HepG2 (cell line): ENCODE measurements around the gene ST6GALNAC2. TPM values are rescaled to one million over a fixed set of nuclear protein-coding genes. Genes with fewer than 3 reads are reported as not detected.

Source experiments
- ATAC-seq: fragments of 200-7000 bp; cut with Tn5 transposase; 3 replicates; pipeline ENCODE4 v1.9.1; 2020; ENCODE audit warnings: mild to moderate bottlenecking, moderate library complexity
- BruUV-seq: library from RNA; stranded (reverse); fragments of 400-500 nt; replicated peaks from 2 replicates; lab custom pipeline; 2021; lab: Mats Ljungman, UMichigan
- CTCF ChIA-PET: fragments of 300-600 bp; formaldehyde crosslinking; extraction: SDS; loops from one replicate; lab custom pipeline; 2021; ENCODE audit warnings: low total read pairs, inconsistent platforms, low intra/inter-chr PET ratio; lab: Yijun Ruan, JAX
- POLR2A ChIA-PET: fragments of 350-600 bp; sonication (Branson Sonifier 250); formaldehyde crosslinking; loops from one replicate; lab custom pipeline; 2020; ENCODE audit warnings: antibody characterized with exemption, inconsistent platforms; lab: Yijun Ruan, JAX
- DNase-seq: peaks from one replicate; pipeline ENCODE4 v3.0.0-alpha.2; 2015; ENCODE audit warnings: low spot score
- FAIRE-seq: peaks from 3 replicates; lab custom pipeline; 2011; peaks lifted over from hg19 to GRCh38; lab: Jason Lieb, UNC
- H2AFZ ChIP-seq: one replicate; pipeline ENCODE4 v1.6.1; 2011; ENCODE audit warnings: low read length, inconsistent platforms
- H3K27ac ChIP-seq: fragments of 300-600 bp; 3 replicates; pipeline ENCODE4 v1.8.0; 2011; ENCODE audit warnings: mixed run types, mild to moderate bottlenecking, mixed read lengths, low read length, inconsistent platforms; ENCODE audit not compliant: insufficient read depth; ENCODE audit errors: extremely low read length
- H3K27me3 ChIP-seq, 2 experiments: fragments of 200-600 bp in 1 of 2; 2 replicates in 1 of 2; 3 replicates in 1 of 2; pipeline versions ENCODE4 v1.6.0 to v1.8.0; 2011; ENCODE audit warnings: low read length in 2 of 2, mild to moderate bottlenecking in 2 of 2, moderate library complexity in 2 of 2, inconsistent platforms in 1 of 2; ENCODE audit not compliant: insufficient read depth in 2 of 2, control insufficient read depth in 1 of 2
- H3K36me3 ChIP-seq, 2 experiments: fragments of 200-600 bp in 1 of 2; replicated peaks in 1 of 2; 2 replicates in 1 of 2; 3 replicates in 1 of 2; pipeline versions ENCODE4 v1.5.1 to v1.8.0; 2011; ENCODE audit warnings: low read length in 2 of 2, inconsistent platforms in 1 of 2; ENCODE audit not compliant: insufficient read depth in 2 of 2, control insufficient read depth in 1 of 2
- H3K4me1 ChIP-seq: 2 replicates; pipeline ENCODE4 v1.5.1; 2012; ENCODE audit warnings: low read length, inconsistent platforms; ENCODE audit not compliant: insufficient read depth
- H3K4me2 ChIP-seq: 2 replicates; pipeline ENCODE4 v1.6.0; 2011; ENCODE audit warnings: low read depth, low read length, inconsistent platforms
- H3K4me3 ChIP-seq, 3 experiments: fragments of 200-600 bp in 1 of 3; sonication (generic), shearing (Covaris generic) in 1 of 3; replicated peaks in 1 of 3; 2 replicates each; pipeline ENCODE4 v1.5.1; 2011 to 2016; ENCODE audit warnings: low read length in 3 of 3, inconsistent platforms in 2 of 3, low read depth in 2 of 3, mild to moderate bottlenecking in 2 of 3, control low read depth in 1 of 3, mixed read lengths in 1 of 3; ENCODE audit not compliant: insufficient read depth in 1 of 3
- H3K79me2 ChIP-seq: one replicate; pipeline ENCODE4 v1.6.1; 2011; ENCODE audit warnings: low read length, inconsistent platforms; ENCODE audit not compliant: insufficient read depth
- H3K9ac ChIP-seq: 2 replicates; pipeline ENCODE4 v1.6.0; 2011; ENCODE audit warnings: mild to moderate bottlenecking, low read depth, low read length, inconsistent platforms; ENCODE audit not compliant: insufficient read depth
- H3K9me3 ChIP-seq: 2 replicates; pipeline ENCODE4 v1.5.1; 2012; ENCODE audit warnings: mild to moderate bottlenecking, low read length
- H4K20me1 ChIP-seq: 2 replicates; pipeline ENCODE4 v1.6.0; 2011; ENCODE audit warnings: inconsistent platforms, mild to moderate bottlenecking, low read length, moderate library complexity; ENCODE audit not compliant: insufficient read depth
- FOXC1 ChIP-seq: sonication (generic); formaldehyde crosslinking; IDR thresholded peaks from 2 replicates; pipeline ENCODE4 v1.8.0; 2022; ENCODE audit warnings: mild to moderate bottlenecking, missing genetic modification reagents, borderline replicate concordance
- FOXK2 ChIP-seq: fragments of 450-650 bp; IDR thresholded peaks from 2 replicates; pipeline ENCODE4 v1.6.1; 2016
- FOXM1 ChIP-seq: sonication (generic); formaldehyde crosslinking; IDR thresholded peaks from 2 replicates; pipeline ENCODE4 v1.5.0; 2020; ENCODE audit warnings: missing genetic modification reagents
- HNRNPK ChIP-seq: fragments of 200-400 bp; formaldehyde crosslinking; IDR thresholded peaks from 2 replicates; pipeline ENCODE4 v1.6.1; 2018; ENCODE audit warnings: low read length, low read depth, moderate library complexity, mild to moderate bottlenecking; ENCODE audit not compliant: poor library complexity, severe bottlenecking
- HOXA3 ChIP-seq: sonication (generic); formaldehyde crosslinking; IDR thresholded peaks from 2 replicates; pipeline ENCODE4 v1.5.0; 2020; ENCODE audit warnings: missing genetic modification reagents
- KLF13 ChIP-seq: sonication (generic); formaldehyde crosslinking; IDR thresholded peaks from 2 replicates; pipeline ENCODE4 v1.4.0; 2020; ENCODE audit warnings: mild to moderate bottlenecking, missing genetic modification reagents
- PCBP2 ChIP-seq: fragments of 200-400 bp; formaldehyde crosslinking; optimal IDR thresholded peaks from 2 replicates; pipeline ENCODE3; 2018; ENCODE audit warnings: low read length, low read depth; ENCODE audit not compliant: poor library complexity, severe bottlenecking
- SIX1 ChIP-seq: sonication (generic); formaldehyde crosslinking; IDR thresholded peaks from 2 replicates; pipeline ENCODE4 v1.4.0; 2020; ENCODE audit warnings: missing genetic modification reagents, borderline replicate concordance
- TAF15 ChIP-seq: fragments of 200-400 bp; formaldehyde crosslinking; IDR thresholded peaks from one replicate; pipeline ENCODE4 v1.6.1; 2018; ENCODE audit warnings: mild to moderate bottlenecking, low read depth, low read length; ENCODE audit not compliant: poor library complexity, severe bottlenecking
- ZFYVE20 ChIP-seq: sonication (generic); formaldehyde crosslinking; IDR thresholded peaks from 2 replicates; pipeline ENCODE4 v1.8.0; 2023; ENCODE audit warnings: low read depth, mild to moderate bottlenecking, moderate library complexity, missing genetic modification reagents, borderline replicate concordance
- ZNF343 ChIP-seq: sonication (generic); formaldehyde crosslinking; IDR thresholded peaks from 2 replicates; pipeline ENCODE4 v1.4.0; 2020; ENCODE audit warnings: mild to moderate bottlenecking, missing genetic modification reagents
- ZNF44 ChIP-seq: sonication (generic); formaldehyde crosslinking; IDR thresholded peaks from 2 replicates; pipeline ENCODE4 v1.5.1; 2020; ENCODE audit warnings: mild to moderate bottlenecking, missing genetic modification reagents
- ZNF496 ChIP-seq: sonication (generic); formaldehyde crosslinking; IDR thresholded peaks from 2 replicates; pipeline ENCODE4 v1.8.1; 2023; ENCODE audit warnings: mild to moderate bottlenecking, moderate library complexity, missing genetic modification reagents; ENCODE audit not compliant: insufficient replicate concordance
- ZNF563 ChIP-seq: sonication (generic); formaldehyde crosslinking; IDR thresholded peaks from 2 replicates; pipeline ENCODE4 v1.8.0; 2022; ENCODE audit warnings: mild to moderate bottlenecking, moderate library complexity, missing genetic modification reagents
- ZNF598 ChIP-seq: sonication (generic); formaldehyde crosslinking; IDR thresholded peaks from 2 replicates; pipeline ENCODE4 v1.5.1; 2020; ENCODE audit warnings: mild to moderate bottlenecking, missing genetic modification reagents, borderline replicate concordance
- ZNF672 ChIP-seq: sonication (generic); formaldehyde crosslinking; IDR thresholded peaks from 2 replicates; pipeline ENCODE4 v1.8.1; 2022; ENCODE audit warnings: missing genetic modification reagents
- ZNF713 ChIP-seq: sonication (generic); formaldehyde crosslinking; IDR thresholded peaks from 2 replicates; pipeline ENCODE4 v1.4.0; 2020; ENCODE audit warnings: mild to moderate bottlenecking, missing genetic modification reagents
- ZSCAN31 ChIP-seq: sonication (generic); formaldehyde crosslinking; IDR thresholded peaks from 2 replicates; pipeline ENCODE4 v1.5.0; 2020; ENCODE audit warnings: low read depth, mild to moderate bottlenecking, missing genetic modification reagents
- ZSCAN9 ChIP-seq: IDR thresholded peaks from 2 replicates; pipeline ENCODE4 v1.6.1; 2016; ENCODE audit warnings: borderline replicate concordance
- WGBS: methylation state at CpG from one replicate; pipeline ENCODE4 v1.1.6; 2017; ENCODE audit warnings: low lambda C conversion rate; 5-methylcytosine and 5-hydroxymethylcytosine counted together
- in situ Hi-C: cut with HindIII; loops from 2 replicates; pipeline ENCODE4 v1.10.0; 2017; ENCODE audit warnings: low pct_unique_long_range_greater_than_20kb; ENCODE audit not compliant: extremely low pct_ligation_motif_present
- intact Hi-C: fragments of 100-400 bp; cut with micrococcal nuclease; formaldehyde crosslinking; loops from one replicate; pipeline ENCODE4 v1.10.0; 2022; ENCODE audit not compliant: unreplicated experiment
- polyA plus RNA-seq, 8 experiments: library from polyadenylated mRNA; depleted of rRNA in 3 of 8; stranded (reverse) in 7 of 8; unstranded in 1 of 8; fragments of >200 nt; fragmentation: Illumina TruSeq in 4 of 8; extraction: Trizol in 4 of 8; gene quantifications; 2 replicates each; pipeline versions ENCODE4 v1.2.1 to v1.2.3, GENCODE V29; 2011 to 2016; ENCODE audit warnings: low read depth in 4 of 8, missing spikeins in 1 of 8, mixed read lengths in 1 of 8; ENCODE audit not compliant: insufficient read depth in 1 of 8
- total RNA-seq, 5 experiments: library from RNA; depleted of rRNA; stranded (reverse); fragments of >200 nt; fragmentation: Illumina TruSeq; extraction: Trizol; gene quantifications; 2 replicates each; pipeline ENCODE4 v1.2.3, GENCODE V29; 2016; ENCODE audit warnings: low read depth in 1 of 5
- TF ChIP-seq, protein P1 (sequence below): IDR thresholded peaks from 2 replicates; pipeline ENCODE4 v1.6.1; 2016; ENCODE audit warnings: control low read depth
- TF ChIP-seq, protein P2 (sequence below): sonication (generic); formaldehyde crosslinking; IDR thresholded peaks from 2 replicates; pipeline ENCODE4 v1.9.0; 2022; ENCODE audit warnings: missing genetic modification reagents, mild to moderate bottlenecking, borderline replicate concordance

ST6GALNAC2 gene
- total and polyA plus RNA-seq, 2 of the 13 experiments (the other 11 are each of a cell fraction or from before 2014, with no cell fraction given): 0.12 to 0.49 TPM

DNA sequence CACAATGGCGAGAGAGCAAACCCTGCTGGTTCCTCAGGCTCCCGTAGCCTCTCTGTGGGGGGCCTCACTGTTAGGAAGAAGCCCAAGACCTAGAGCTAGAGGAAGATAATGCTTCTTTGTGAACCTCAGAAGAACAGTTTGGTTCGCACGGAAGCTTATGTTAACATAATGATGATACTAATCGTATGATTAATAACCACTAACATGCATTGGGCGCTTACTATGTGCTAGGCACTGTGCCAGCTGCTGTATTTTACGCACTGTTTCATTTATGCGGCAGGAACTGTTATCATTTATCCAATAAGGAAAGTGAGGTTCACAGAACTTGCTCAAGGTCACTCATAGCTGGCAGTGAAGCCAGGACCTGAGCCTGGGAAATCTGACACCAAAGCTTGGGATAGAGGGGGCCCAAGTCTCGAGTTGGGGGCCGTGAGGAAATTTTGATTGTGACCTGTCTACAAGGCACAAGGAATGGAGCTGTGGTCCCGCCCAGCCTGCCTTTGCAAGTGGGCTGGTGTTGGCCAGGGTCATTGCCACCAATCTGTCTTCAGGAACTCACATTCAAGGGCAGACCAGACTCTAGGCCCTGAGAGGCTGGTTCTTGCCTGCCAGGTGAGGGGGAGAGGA, 39.0 kb downstream of the ST6GALNAC2 start:
- H3K9ac ChIP-seq: no peak overlapping the region
- H3K4me1 ChIP-seq: peaks cover 57% of the 10 kb centered on the region
- ATAC-seq (no peak), DNase-seq (no peak), FAIRE-seq (no peak)
- no peak overlapping the region for H3K4me3 ChIP-seq
- no peak overlapping the region for H3K27ac ChIP-seq
- peak overlapping the region; percentile 93 for H3K4me2 ChIP-seq
- in situ Hi-C loops (no loop called here), intact Hi-C loops (loop anchor here (1.0 kb wide), 1 partner anchor 23 kb away; no protein-coding TSS in a partner anchor)
- no TSS peak for BruUV-seq
- H3K9me3 ChIP-seq: no peaks in the 10 kb centered on the region
- 90% methylated on average over 11 of the region's 11 CpGs for WGBS
- H2AFZ ChIP-seq: no peak overlapping the region
- H3K79me2 ChIP-seq: peaks cover 42% of the 10 kb centered on the region
- CTCF ChIA-PET: interaction anchor here (1.0 to 4.4 kb wide), 7 partner anchors 14 to 81 kb away, joined by 3 to 86 read pairs (median 6); no protein-coding TSS in a partner anchor
- peaks cover 7 to 12% of the 10 kb centered on the region in 2 experiments; a peak in 4 of 5 replicates for H3K36me3 ChIP-seq
- H4K20me1 ChIP-seq: peaks cover 7% of the 10 kb centered on the region; the same call in 1 of the 2 replicates
- POLR2A ChIA-PET: interaction anchor here (0.8 to 3.1 kb wide), 5 partner anchors 10 to 39 kb away, joined by 3 to 30 read pairs (median 6); no protein-coding TSS in a partner anchor
- no peaks in the 10 kb centered on the region for H3K27me3 ChIP-seq
- TF ChIP-seq ZSCAN31 (CRISPR knock-in tag): no peak
- TF ChIP-seq, protein P1, sequence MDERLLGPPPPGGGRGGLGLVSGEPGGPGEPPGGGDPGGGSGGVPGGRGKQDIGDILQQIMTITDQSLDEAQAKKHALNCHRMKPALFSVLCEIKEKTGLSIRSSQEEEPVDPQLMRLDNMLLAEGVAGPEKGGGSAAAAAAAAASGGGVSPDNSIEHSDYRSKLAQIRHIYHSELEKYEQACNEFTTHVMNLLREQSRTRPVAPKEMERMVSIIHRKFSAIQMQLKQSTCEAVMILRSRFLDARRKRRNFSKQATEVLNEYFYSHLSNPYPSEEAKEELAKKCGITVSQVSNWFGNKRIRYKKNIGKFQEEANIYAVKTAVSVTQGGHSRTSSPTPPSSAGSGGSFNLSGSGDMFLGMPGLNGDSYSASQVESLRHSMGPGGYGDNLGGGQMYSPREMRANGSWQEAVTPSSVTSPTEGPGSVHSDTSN (CRISPR knock-in tag): no peak
- TF ChIP-seq ZNF44 (CRISPR knock-in tag): no peak
- no peak for TF ChIP-seq ZNF672 (CRISPR knock-in tag)
- no peak for TF ChIP-seq TAF15
- TF ChIP-seq FOXM1 (CRISPR knock-in tag): 0 out of 2 replicates have a peak, but pooled peaks have one; percentile 46
- no peak for TF ChIP-seq ZNF496 (CRISPR knock-in tag)
- TF ChIP-seq ZNF563 (CRISPR knock-in tag): no peak
- no peak for TF ChIP-seq KLF13 (CRISPR knock-in tag)
- peak; percentile 2; the same call in 1 of the 2 replicates for TF ChIP-seq ZNF598 (CRISPR knock-in tag)
- no peak for TF ChIP-seq ZFYVE20 (CRISPR knock-in tag)
- 0 out of 2 replicates have a peak, but pooled peaks have one; percentile 3 for TF ChIP-seq ZSCAN9 (CRISPR knock-in tag)
- TF ChIP-seq, protein P2, sequence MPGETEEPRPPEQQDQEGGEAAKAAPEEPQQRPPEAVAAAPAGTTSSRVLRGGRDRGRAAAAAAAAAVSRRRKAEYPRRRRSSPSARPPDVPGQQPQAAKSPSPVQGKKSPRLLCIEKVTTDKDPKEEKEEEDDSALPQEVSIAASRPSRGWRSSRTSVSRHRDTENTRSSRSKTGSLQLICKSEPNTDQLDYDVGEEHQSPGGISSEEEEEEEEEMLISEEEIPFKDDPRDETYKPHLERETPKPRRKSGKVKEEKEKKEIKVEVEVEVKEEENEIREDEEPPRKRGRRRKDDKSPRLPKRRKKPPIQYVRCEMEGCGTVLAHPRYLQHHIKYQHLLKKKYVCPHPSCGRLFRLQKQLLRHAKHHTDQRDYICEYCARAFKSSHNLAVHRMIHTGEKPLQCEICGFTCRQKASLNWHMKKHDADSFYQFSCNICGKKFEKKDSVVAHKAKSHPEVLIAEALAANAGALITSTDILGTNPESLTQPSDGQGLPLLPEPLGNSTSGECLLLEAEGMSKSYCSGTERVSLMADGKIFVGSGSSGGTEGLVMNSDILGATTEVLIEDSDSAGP (CRISPR knock-in tag): peak; percentile 27; the same call in 1 of the 2 replicates
- no peak for TF ChIP-seq ZNF343 (CRISPR knock-in tag)
- TF ChIP-seq SIX1 (CRISPR knock-in tag): 0 out of 2 replicates have a peak, but pooled peaks have one; percentile 7
- no peak for TF ChIP-seq HNRNPK
- no peak for TF ChIP-seq FOXK2
- TF ChIP-seq HOXA3: no peak
- no peak for TF ChIP-seq ZNF713 (CRISPR knock-in tag)
- 0 out of 2 replicates have a peak, but pooled peaks have one; percentile 23 for TF ChIP-seq FOXC1 (CRISPR knock-in tag)
- TF ChIP-seq PCBP2: no peak
